Hippocampal formation (tissue), 2 donors: ENCODE results near the gene TMEM208.

ENCODE experiments used
- DNase-seq, 2 donors: peaks; one replicate each; lab custom pipeline; 2025; lab: John Stamatoyannopoulos, UW

The TMEM208 gene

DNA sequence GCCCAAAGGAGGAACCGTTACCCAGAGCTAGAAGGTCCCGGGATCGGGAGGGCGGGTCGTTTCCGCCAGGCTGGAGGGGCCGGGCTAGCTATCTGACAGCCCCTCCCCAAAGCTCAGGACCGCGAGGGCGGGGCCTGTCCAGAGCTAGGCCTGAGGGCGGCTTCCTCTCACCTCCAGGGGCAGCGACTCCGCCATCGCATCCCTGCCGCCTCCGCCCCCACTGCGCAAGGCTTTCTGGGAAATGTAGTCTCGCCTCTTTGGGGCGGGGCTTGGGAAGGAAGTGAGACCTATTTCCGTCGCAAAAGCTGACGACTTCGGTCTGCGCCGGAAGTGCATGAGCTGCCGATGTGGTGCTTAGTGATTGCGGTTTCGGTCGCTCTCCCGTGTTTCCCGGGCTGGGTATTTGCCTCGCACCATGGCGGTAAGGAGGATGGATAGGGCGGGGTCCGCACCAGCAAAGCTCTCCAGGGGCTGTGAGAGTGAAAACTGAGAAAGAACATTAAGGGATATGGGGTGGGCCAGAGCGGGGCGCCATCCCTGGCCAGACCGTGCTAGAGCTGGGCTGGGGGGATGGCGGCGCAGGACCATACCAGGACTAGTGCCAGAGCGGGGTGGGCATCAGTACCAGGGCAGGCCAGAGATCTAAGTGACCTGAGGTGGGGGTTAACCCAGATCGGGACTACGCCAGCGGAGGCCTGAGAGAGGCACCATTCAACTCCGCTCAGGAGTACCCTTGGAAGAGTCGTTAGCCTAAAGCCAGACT lies at the start of gene TMEM208:
Gene TMEM208, plus strand, starts transcription at position 327 of the 763 bp plus-strand sequence. Its CDS starts 89 bp downstream, at position 416.
- peak; percentile 92 to 93 for DNase-seq

GRCh38 chr16:67177743-67178699 lies 48.9 kb upstream of the TMEM208 start:
- DNase-seq, result no peak

- no peak for DNase-seq
Observed at GRCh38 chr16:67179421-67180080, 47.4 kb upstream of the TMEM208 start.

GRCh38 chr16:67180166-67180565 lies 46.8 kb upstream of the TMEM208 start:
- DNase-seq, result no peak

DNA sequence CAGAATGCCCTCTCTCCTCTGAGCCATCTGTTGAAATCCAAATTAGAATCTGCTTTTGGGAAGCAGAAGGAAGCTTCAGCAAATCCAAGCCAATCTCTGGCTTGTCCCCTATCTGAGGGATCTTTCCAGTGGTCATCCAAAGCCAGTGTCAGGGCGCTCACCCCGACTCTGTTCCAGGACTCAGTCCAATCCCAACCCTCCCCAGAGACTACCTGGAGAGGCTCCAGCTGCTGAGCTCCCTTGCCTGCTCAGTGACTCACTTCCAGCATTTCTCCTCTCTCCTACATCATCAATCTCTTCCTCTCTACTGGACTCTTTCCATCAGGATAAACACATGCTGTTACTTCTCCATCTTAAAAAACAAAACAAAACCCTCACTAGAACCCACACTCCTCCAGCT lies 45.6 kb upstream of the TMEM208 start:
- no peak for DNase-seq

DNA sequence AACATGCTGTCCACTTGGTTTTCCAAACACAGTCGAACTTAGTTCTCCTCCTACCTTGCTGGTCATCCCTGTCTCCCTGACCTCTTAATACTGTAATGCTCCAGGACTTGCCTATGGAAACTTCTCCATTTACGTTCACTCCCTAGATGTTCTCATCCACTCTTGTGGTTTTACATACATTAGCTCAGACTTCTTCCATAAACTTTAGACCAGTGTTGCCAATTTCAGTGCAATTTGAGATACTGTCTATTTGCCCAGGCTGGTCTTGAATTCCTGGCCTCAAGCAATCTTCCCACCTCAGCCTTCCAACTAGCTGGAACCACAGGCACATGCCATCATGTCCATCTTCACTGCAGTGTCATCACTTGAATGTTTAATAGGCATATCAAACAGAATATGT lies 44.6 kb upstream of the TMEM208 start:
- DNase-seq, result no peak

DNA sequence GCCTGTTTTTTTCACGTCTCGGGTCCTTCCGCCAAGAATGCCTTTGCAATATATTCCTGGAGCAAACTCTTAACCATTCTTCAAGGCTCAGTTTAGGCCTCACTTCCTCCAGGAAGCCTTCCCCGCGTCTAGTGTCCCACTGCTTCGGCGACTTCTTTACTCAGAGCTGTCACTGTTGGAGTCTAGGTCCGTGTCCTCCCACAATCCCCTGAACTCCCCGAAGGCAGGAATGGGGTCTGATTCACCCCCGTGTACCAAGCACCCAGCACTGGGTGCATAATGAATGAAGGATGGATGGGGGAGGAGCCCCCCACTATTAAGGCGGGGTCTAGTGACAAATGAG lies 43.7 kb upstream of the TMEM208 start:
- DNase-seq, result no peak

- DNase-seq, result peak; percentile 93 to 98
Observed at GRCh38 chr16:67183627-67184452, 43.1 kb upstream of the TMEM208 start, which contains the start of gene MATCAP1. MATCAP1 (minus strand) TSS chr16:67183963; CDS start chr16:67180610, 3,353 bp downstream.

GRCh38 chr16:67184453-67184994 lies 42.4 kb upstream of the TMEM208 start:
- DNase-seq, result no peak

GRCh38 chr16:67184995-67185650 lies 41.8 kb upstream of the TMEM208 start:
- peak; percentile 51 to 78 for DNase-seq

DNA sequence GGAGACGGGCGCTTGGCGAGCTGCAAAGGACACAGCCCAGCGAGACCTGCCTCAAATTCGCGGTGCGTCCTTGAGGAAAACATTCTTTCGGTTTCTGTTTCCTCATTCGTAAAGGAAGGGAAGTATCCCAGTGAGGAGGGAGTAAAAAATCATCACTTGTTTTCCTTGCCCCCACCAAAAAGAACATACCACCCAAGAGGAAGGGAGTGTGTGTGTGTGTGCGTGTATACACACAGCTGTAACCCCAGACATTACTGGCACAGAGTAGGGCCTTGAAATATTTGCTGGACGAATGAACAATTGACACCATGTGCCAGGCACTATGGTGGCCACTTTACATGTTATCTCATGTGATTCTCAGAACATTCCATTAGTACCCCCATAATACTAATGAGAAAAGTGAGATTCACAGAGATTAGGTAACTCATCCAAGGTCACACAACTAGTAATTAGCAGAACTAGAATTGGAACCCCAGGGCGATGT lies 41.2 kb upstream of the TMEM208 start:
- DNase-seq, result no peak

DNA sequence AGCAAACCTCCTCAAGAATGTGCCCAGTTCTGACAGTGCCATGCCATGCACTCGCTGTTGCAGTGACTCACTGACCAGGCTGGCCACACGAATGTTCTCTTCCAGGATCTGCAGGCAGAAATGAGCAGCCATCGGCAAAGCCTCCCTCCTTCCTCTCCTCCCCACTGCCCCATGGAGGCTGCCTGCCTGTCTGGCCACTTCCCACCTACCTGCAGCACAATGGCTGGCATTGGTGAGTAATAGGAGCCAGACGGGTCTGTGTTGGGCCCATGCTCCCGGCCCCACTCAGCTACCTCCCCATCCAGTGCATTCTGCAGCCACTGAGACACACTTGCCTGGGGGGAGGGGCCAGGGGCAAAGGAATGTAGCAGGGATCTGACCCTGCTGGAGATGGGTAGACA lies 40.4 kb upstream of the TMEM208 start:
- no peak for DNase-seq

GRCh38 chr16:67187175-67187890 lies 39.6 kb upstream of the TMEM208 start:
- DNase-seq, result no peak

- DNase-seq, result no peak
Observed at GRCh38 chr16:67188323-67188722, 38.6 kb upstream of the TMEM208 start.

- DNase-seq, result no peak
Observed at GRCh38 chr16:67188798-67189197, 38.1 kb upstream of the TMEM208 start.

DNA sequence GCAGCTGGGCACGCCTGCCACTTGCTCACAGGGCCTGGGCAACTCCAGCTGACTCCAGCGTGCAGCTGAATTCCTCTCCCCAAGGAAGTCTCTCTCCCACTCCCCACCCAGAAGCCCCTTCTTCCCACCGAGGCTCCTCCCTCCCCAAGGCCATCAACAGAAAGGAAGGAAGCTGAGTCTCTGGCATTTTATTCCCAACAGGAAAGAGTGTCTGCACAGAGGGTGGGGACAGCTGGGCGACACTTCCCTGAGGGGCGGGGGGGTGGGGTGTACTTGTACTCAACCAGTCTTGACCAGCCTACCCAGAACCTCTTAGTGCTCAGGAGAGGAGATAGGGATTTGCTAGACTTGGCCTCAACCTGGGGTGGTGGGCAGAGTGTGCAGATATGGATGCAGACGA lies 36.9 kb upstream of the TMEM208 start, which contains the start of gene EXOC3L1:
Gene EXOC3L1, minus strand, starts transcription at position 96 of the 400 bp plus-strand sequence. CDS start 460 bp downstream, outside the sequence.
- DNase-seq, result no peak

DNA sequence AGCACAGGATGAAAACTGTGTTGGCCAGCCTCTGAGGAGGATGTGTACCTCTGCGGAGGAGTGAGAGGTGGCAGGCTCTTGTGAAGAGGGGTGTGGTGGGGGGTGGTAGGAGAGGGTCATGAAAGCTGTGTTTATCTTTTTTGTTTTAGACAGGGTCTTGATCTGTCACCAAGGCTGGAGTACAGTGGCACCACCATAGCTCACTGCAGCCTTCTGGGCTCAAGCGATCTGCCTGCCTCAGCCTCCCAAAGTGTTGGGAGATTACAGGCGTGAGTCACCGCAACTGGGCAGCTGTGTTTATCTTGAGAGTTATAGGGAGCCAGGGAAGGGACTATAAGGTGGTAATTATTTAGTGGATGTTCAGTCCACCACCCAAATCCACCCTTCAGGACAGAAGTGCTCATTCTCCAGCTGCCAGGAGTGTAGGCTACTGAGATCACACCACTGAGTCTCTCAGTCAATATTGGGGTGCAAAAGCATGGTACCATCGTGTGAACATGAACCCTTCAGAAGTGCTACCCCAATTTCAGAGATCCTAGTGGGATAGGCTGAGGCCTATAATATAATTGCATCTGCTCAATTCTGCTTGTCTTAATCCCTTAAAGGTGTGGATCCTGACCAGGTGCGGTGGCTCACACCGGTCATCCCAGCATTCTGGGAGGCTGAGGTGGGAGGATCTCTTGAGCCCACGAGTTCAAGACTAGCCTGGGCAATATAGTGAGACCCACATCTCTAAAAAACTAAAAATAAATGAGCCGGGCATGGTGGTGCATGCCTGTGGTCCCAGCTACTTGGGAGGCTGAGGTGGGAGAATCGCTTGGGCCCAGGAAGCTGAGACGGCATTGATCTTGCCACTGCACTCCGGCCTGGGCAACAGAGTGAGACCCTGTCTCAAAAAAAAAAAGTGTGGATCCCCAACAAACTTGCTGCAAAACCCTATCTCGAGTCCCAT lies 36.2 kb upstream of the TMEM208 start:
- DNase-seq, result no peak

GRCh38 chr16:67191411-67191994 lies 35.4 kb upstream of the TMEM208 start:
- no peak for DNase-seq
